Chondrocyte (in vitro differentiated cells): ENCODE measurements around the gene SPTBN2. TPM values are rescaled to one million over a fixed set of nuclear protein-coding genes. Genes with fewer than 3 reads are reported as not detected.
A peak's percentile ranks its signal among the peaks of the same experiment; 100 is the strongest.

Experiments used
- DNase-seq: peaks from one replicate; pipeline ENCODE4 v3.0.0; 2021; ENCODE audit warnings: mixed read lengths, low spot score
- H3K27ac Mint-ChIP-seq: one replicate; pipeline ENCODE4 v1.8.0; 2021; ENCODE audit warnings: mild to moderate bottlenecking, moderate library complexity, mixed read lengths; ENCODE audit not compliant: unreplicated experiment
- H3K27me3 Mint-ChIP-seq: 2 replicates; pipeline ENCODE4 v1.8.0; 2021; ENCODE audit warnings: low read depth, mixed read lengths
- H3K36me3 Mint-ChIP-seq: 2 replicates; pipeline ENCODE4 v1.8.0; 2021; ENCODE audit warnings: low read depth, mixed read lengths
- H3K4me1 Mint-ChIP-seq: 2 replicates; pipeline ENCODE4 v1.8.0; 2021; ENCODE audit warnings: low read depth, mild to moderate bottlenecking, mixed read lengths
- H3K4me3 Mint-ChIP-seq: one replicate; pipeline ENCODE4 v1.8.0; 2021; ENCODE audit warnings: mild to moderate bottlenecking, moderate library complexity, mixed read lengths; ENCODE audit not compliant: unreplicated experiment
- H3K9me3 Mint-ChIP-seq: 2 replicates; pipeline ENCODE4 v1.8.0; 2021; ENCODE audit warnings: low read depth, mixed read lengths
- CTCF ChIP-seq: fragments of 200-600 bp; sonication (generic); IDR thresholded peaks from 2 replicates; pipeline ENCODE4 v1.5.0; 2021; ENCODE audit warnings: antibody characterized with exemption, mild to moderate bottlenecking, moderate library complexity
- total RNA-seq: library from RNA; stranded (reverse); gene quantifications from 3 replicates; pipeline ENCODE4 v1.2.1, GENCODE V29; 2021

The SPTBN2 gene
- total RNA-seq, 1 donor from 2014 or later, result 15.7 TPM

GRCh38 chr11:66700337-66700736, 28.7 kb downstream of the SPTBN2 start:
- no peaks in the 10 kb centered on the region for H3K4me1 Mint-ChIP-seq
- no peaks in the 10 kb centered on the region for H3K9me3 Mint-ChIP-seq
- no peak for DNase-seq
- TF ChIP-seq CTCF, result no peak
- H3K27ac Mint-ChIP-seq, result no peak overlapping the region
- peaks cover 13% of the 10 kb centered on the region for H3K36me3 Mint-ChIP-seq
- H3K4me3 Mint-ChIP-seq, result no peak overlapping the region
- no peaks in the 10 kb centered on the region for H3K27me3 Mint-ChIP-seq

GRCh38 chr11:66698491-66698890, 30.5 kb downstream of the SPTBN2 start:
- DNase-seq, result no peak
- peaks cover 13% of the 10 kb centered on the region for H3K36me3 Mint-ChIP-seq
- no peak overlapping the region for H3K4me3 Mint-ChIP-seq

GRCh38 chr11:66697988-66698387, 31.0 kb downstream of the SPTBN2 start:
- Mint-ChIP-seq H3K9me3 (no peaks in the 10 kb centered on the region), H3K4me1 (peaks cover 3% of the 10 kb centered on the region), H3K27me3 (no peaks in the 10 kb centered on the region), H3K4me3 (no peak overlapping the region), H3K36me3 (peaks cover 13% of the 10 kb centered on the region), H3K27ac (no peak overlapping the region)
- DNase-seq, result no peak
- TF ChIP-seq CTCF, result no peak

More at GRCh38 chr11:66698491-66698890, 30.5 kb downstream of the SPTBN2 start:
- Mint-ChIP-seq H3K27me3 (no peaks in the 10 kb centered on the region), H3K9me3 (no peaks in the 10 kb centered on the region), H3K27ac (no peak overlapping the region), H3K4me1 (peaks cover 3% of the 10 kb centered on the region)
- no peak for TF ChIP-seq CTCF

GRCh38 chr11:66696146-66696545, 32.9 kb downstream of the SPTBN2 start:
- Mint-ChIP-seq H3K9me3 (no peaks in the 10 kb centered on the region), H3K27me3 (no peaks in the 10 kb centered on the region), H3K4me3 (no peak overlapping the region), H3K4me1 (peaks cover 3% of the 10 kb centered on the region), H3K36me3 (peaks cover 9% of the 10 kb centered on the region), H3K27ac (no peak overlapping the region)
- DNase-seq, result no peak
- no peak for TF ChIP-seq CTCF

GRCh38 chr11:66694732-66695207, 34.2 kb downstream of the SPTBN2 start:
- peak; percentile 96 for TF ChIP-seq CTCF
- Mint-ChIP-seq H3K27me3 (no peaks in the 10 kb centered on the region), H3K36me3 (peaks cover 6% of the 10 kb centered on the region), H3K4me1 (peaks cover 3% of the 10 kb centered on the region), H3K9me3 (no peaks in the 10 kb centered on the region), H3K4me3 (no peak overlapping the region), H3K27ac (peak overlapping the region; percentile 50)
- DNase-seq, result peak; percentile 85
